IPS-15b (cell line): ENCODE data around the gene KATNAL1.
A peak's percentile ranks its signal among the peaks of the same experiment; 100 is the strongest.

Experiments used
- H3K27me3 ChIP-seq: one replicate; pipeline ENCODE4 v1.6.1; 2013; ENCODE audit warnings: low read length; ENCODE audit not compliant: control insufficient read depth, insufficient read depth
- H3K36me3 ChIP-seq: one replicate; pipeline ENCODE4 v1.6.1; 2013; ENCODE audit warnings: low read length; ENCODE audit not compliant: control insufficient read depth, insufficient read depth
- H3K4me1 ChIP-seq: one replicate; pipeline ENCODE4 v1.6.1; 2013; ENCODE audit warnings: mild to moderate bottlenecking, low read length; ENCODE audit not compliant: control insufficient read depth, insufficient read depth
- H3K4me3 ChIP-seq: one replicate; pipeline ENCODE4 v1.5.1; 2013; ENCODE audit warnings: low read depth, low read length
- H3K9ac ChIP-seq: one replicate; pipeline ENCODE4 v1.6.1; 2013; ENCODE audit warnings: low read depth, mild to moderate bottlenecking, low read length
- H3K9me3 ChIP-seq: one replicate; pipeline ENCODE4 v1.6.1; 2013; ENCODE audit warnings: mild to moderate bottlenecking, low read length; ENCODE audit not compliant: control insufficient read depth, insufficient read depth

The KATNAL1 gene

DNA sequence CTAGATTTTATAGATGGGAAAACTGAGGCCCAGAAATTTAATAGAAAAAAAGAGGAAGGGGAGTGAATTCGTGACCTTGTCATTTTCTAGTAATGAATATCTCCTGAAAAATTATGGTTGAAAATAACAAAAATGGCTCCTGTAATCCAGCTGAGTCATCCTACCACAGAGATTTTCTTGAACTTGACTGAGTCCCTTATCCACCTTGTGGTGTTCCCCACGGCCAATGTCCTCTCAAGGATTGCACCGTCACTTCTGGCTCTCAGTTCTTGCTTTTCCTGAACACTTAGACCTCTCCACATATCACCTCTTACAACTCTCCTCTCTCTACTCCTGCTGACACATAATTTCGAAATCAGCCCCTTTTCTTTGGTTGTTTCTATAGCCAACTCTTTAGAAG is 1.2 kb upstream of the KATNAL1 start:
- Histone ChIP-seq H3K4me1 (peaks cover 3% of the 10 kb centered on the region), H3K4me3 (no peak overlapping the region), H3K9ac (no peak overlapping the region), H3K36me3 (no peaks in the 10 kb centered on the region), H3K27me3 (no peaks in the 10 kb centered on the region), H3K9me3 (no peaks in the 10 kb centered on the region)

DNA sequence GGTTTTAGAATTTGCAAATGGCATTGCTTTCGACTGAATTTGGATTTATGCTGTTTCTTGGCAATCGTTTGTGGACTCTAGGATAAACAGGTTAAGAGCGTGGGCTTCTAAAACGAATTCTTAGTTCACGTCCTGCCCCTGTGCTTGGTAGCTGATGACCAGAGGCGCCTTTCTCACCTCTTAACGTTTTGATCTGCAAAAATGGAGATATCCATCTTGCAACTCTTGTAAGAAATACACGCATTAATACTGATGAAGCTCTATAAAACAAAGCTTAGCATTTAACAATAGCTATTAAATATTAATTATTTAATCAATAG is 580 bp upstream of the KATNAL1 start:
- Histone ChIP-seq H3K27me3 (no peaks in the 10 kb centered on the region), H3K36me3 (no peaks in the 10 kb centered on the region), H3K9ac (peak overlapping the region; percentile 47), H3K4me3 (peak overlapping the region; percentile 84), H3K9me3 (no peaks in the 10 kb centered on the region), H3K4me1 (peaks cover 3% of the 10 kb centered on the region)

DNA sequence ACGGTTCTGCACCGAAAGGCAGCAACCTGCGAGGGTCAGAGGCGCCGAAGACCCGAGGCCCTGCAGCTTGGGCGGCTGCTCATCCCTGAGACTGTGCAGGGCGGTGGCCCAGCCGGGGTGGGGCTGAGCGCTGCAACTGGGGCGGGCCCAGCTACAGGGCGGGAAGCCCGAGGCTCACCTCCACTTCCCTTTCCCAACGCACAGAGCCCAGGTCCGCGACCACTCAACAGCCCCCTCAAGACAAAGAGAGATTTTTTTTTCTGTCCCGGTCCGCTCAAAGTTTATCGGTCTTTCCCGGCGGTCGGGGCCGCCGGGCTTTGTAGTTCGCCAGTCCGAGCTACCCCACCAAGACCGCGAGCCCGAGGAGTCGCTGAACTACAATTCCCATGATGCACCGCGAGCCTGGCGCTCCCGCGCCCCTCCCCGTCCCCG is 573 bp downstream of the KATNAL1 start:
- H3K4me1 ChIP-seq, result peaks cover 3% of the 10 kb centered on the region
- no peaks in the 10 kb centered on the region for H3K9me3 ChIP-seq
- peak overlapping the region; percentile 84 for H3K4me3 ChIP-seq
- no peaks in the 10 kb centered on the region for H3K36me3 ChIP-seq
- no peaks in the 10 kb centered on the region for H3K27me3 ChIP-seq
- peak overlapping the region; percentile 74 for H3K9ac ChIP-seq

DNA sequence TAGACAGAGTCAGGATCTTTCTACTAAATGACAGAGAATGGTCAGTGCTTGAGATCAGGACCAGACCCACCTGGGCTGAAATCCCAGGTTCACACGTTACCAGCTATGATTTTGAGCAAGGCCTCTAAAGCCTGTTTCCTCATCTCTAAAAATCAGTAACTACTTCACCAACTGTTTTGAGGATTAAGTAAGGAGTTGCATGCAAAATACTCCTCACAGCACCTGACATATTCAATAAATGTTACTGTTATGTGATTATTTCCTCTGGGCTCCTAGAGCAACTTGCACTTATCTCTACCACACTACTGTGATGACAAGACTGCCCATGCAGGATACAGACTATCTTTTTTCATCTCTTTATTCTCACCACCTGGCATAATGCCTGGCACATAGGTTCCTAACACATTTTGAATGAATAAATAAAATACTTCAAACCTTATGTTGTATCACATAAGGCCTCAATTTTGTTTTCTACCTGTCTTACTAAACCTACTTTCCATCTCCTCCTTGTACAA is 1.8 kb downstream of the KATNAL1 start:
- Histone ChIP-seq H3K9me3 (no peaks in the 10 kb centered on the region), H3K36me3 (no peaks in the 10 kb centered on the region), H3K4me3 (no peak overlapping the region), H3K27me3 (no peaks in the 10 kb centered on the region), H3K4me1 (peaks cover 3% of the 10 kb centered on the region), H3K9ac (no peak overlapping the region)

DNA sequence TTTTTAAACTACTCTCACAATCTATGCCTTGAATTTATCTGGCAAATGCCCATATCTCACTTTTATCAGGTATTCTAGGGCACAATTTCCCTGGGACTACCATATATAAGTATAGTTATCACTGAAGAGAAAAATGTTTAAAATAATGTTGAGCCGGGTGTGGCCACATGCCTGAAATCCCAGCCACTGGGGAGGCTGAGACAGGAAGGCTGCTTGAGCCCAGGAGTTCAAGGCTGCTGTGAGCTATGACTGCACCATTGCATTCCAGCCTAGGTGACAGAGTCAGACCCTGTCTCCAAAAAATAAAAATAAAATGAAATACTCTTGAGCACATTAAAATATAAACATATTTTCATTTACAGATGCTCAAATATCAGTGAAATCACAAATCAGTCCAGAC is 4.1 kb downstream of the KATNAL1 start:
- Histone ChIP-seq H3K4me3 (no peak overlapping the region), H3K9ac (no peak overlapping the region), H3K36me3 (no peaks in the 10 kb centered on the region), H3K9me3 (no peaks in the 10 kb centered on the region), H3K27me3 (no peaks in the 10 kb centered on the region), H3K4me1 (peaks cover 3% of the 10 kb centered on the region)

DNA sequence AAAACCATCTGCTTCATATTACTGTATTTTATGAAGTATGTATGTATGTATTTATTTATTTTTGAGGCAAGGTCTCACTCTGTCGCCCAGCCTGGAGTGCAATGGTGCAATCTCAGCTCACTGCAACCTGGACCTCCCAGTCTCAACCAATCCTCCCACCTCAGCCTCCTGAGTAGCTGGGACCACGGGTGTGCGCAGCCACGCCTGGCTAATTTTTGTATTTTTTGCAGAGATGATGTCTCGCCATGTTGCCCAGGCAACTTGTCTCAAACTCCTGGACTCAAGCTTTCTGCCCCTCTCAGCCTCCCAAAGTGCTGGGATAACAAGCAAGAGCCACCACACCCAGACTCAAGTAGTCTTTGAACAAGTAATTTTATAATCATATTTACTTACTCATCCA is 5.5 kb downstream of the KATNAL1 start:
- Histone ChIP-seq H3K9ac (no peak overlapping the region), H3K9me3 (no peaks in the 10 kb centered on the region), H3K4me1 (no peaks in the 10 kb centered on the region), H3K27me3 (no peaks in the 10 kb centered on the region), H3K36me3 (no peaks in the 10 kb centered on the region), H3K4me3 (no peak overlapping the region)

DNA sequence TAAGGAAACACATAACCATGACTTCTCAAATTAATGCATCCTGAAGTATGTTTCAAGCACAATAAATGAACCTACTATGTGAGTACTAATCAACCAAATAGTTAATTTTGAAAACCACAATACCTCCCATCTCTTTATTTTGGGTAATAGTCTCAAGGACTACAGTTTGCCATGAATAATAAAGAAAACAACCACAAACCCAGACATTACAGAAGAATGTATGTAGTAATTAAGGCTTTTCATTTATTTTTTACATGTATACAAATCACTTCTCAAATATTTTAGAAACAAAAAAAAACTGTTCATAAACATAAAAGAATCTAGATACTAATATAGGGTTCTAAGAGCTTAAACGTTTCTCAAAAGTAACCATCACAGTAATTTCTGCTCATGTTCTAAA is 6.8 kb downstream of the KATNAL1 start:
- no peaks in the 10 kb centered on the region for H3K9me3 ChIP-seq
- H3K27me3 ChIP-seq, result no peaks in the 10 kb centered on the region
- no peak overlapping the region for H3K9ac ChIP-seq
- no peaks in the 10 kb centered on the region for H3K36me3 ChIP-seq
- no peaks in the 10 kb centered on the region for H3K4me1 ChIP-seq
- H3K4me3 ChIP-seq, result no peak overlapping the region

DNA sequence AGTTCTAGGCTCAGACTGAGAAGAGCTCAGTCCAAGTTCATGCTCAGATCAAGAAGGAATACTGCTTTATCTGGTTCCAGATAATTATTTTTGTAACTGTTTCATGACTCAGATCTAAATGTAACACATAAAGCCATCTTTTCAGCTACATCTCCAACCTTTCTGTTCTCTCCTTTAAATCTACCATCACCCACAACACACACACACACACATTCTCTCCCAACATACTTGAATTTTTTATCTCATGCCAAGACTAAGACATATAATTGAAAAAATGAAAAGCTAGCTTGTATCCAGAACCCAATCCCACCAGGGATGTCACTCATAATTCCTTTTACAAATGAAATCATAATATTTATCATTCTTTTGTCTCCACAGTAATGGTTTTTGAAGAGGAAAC is 7.6 kb downstream of the KATNAL1 start:
- Histone ChIP-seq H3K9ac (no peak overlapping the region), H3K36me3 (no peaks in the 10 kb centered on the region), H3K27me3 (no peaks in the 10 kb centered on the region), H3K4me3 (no peak overlapping the region), H3K9me3 (no peaks in the 10 kb centered on the region), H3K4me1 (no peaks in the 10 kb centered on the region)

DNA sequence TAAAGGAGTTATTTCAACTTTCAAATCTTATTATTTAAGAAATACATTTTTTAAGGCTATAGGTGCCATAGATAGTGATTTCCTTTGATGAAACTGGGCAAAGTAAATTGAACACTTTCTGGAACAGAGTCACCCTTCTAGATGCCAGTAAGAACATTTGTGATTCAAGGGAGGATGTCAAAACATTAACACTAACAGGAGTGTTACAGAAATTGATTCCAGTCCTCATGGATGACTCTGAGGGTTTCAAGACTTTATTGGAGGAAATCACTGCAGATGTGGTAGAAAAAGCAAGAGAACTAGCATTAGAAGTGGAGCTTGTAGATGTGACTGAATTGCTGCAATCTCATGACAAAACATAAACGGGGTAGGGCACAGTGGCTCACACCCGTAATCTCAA is 12.2 kb downstream of the KATNAL1 start:
- H3K4me1 ChIP-seq, result no peaks in the 10 kb centered on the region
- H3K4me3 ChIP-seq, result no peak overlapping the region
- H3K27me3 ChIP-seq, result no peaks in the 10 kb centered on the region
- H3K9me3 ChIP-seq, result no peaks in the 10 kb centered on the region
- no peak overlapping the region for H3K9ac ChIP-seq
- no peaks in the 10 kb centered on the region for H3K36me3 ChIP-seq

DNA sequence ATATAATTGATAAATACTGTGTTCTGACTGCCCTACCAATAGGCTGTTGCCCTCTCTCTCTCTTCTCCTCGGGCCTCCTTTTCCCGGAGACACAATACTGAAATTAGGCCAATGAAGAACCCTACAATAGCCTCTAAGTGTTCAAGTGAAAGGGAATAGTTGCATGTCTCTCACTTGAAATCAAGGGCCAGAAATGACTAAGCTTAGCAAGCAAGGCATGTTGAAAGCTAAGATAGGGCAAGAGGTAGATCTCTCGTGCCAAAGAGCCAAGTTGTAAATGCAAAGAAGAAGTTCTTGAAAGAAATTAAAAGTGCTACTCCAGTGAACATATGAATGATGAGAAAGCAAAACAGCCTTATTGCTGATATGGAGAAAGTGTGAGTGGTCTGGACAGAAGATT is 13.3 kb downstream of the KATNAL1 start:
- Histone ChIP-seq H3K4me3 (no peak overlapping the region), H3K36me3 (no peaks in the 10 kb centered on the region), H3K9ac (no peak overlapping the region), H3K27me3 (no peaks in the 10 kb centered on the region), H3K4me1 (no peaks in the 10 kb centered on the region), H3K9me3 (no peaks in the 10 kb centered on the region)

DNA sequence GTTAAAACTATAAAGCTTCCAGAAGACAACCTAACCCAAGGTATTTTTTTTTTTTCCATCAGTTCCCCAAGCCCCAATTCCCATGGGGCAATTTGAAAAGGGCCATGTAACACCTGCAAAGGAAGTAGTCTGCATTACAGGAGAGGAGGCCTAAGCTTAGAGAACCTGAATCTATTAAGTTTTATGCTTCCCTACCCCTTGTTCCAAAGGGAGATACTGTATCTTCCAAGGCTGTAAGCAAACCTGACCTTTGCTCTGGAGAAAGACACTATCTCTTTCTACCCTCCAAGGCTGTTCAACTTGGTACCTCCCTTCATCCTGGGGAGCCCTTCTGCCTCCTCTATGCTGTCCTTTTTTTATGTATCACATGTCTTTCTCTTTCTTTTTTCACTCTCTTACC is 15.0 kb downstream of the KATNAL1 start:
- Histone ChIP-seq H3K9ac (no peak overlapping the region), H3K27me3 (no peaks in the 10 kb centered on the region), H3K4me3 (no peak overlapping the region), H3K4me1 (no peaks in the 10 kb centered on the region), H3K36me3 (no peaks in the 10 kb centered on the region), H3K9me3 (no peaks in the 10 kb centered on the region)

DNA sequence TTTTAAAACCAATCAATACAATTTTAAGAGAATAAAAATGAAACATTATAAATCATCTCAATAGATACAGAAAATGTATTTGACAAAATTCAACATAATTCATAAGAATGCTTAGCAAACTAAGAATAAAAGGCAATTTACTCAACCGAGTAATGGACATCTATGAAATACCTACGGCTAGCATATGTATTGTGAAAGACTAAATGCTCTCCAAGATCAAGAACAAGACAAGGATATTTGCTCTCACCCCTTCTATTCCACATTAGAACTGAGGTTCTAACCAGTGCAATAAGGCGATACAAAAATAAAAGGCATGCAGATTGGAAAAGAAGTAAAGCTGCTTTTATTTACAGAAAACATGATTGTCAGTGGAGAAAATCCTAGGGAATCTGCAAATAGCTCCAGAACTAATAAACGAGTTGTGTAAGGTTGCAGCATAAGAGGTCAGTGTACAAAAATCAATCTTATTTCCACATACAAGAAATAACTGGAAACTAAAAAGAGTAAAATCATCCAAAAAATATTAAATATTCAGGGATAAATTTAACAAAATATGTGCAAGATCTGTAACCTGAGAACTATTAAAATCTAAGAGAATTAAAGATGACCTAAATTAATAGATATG is 16.4 kb downstream of the KATNAL1 start:
- Histone ChIP-seq H3K36me3 (peaks cover 2% of the 10 kb centered on the region), H3K9ac (no peak overlapping the region), H3K4me1 (no peaks in the 10 kb centered on the region), H3K27me3 (no peaks in the 10 kb centered on the region), H3K9me3 (no peaks in the 10 kb centered on the region), H3K4me3 (no peak overlapping the region)
